Right hindlimb (tissue), 1 donor: ENCODE measurements around the gene PCP2.

ENCODE experiments used
- DNase-seq: peaks from one replicate; pipeline ENCODE4 v3.0.0-alpha.2; 2018

Gene PCP2

GRCh38 chr19:7638802-7639465 lies 5.4 kb upstream of the PCP2 start:
- DNase-seq: no peak

GRCh38 chr19:7637374-7638256 lies 4.1 kb upstream of the PCP2 start:
- no peak for DNase-seq

- DNase-seq: no peak
These were observed 3.3 kb upstream of the PCP2 start, which contains the start of gene STXBP2 for GRCh38 chr19:7636691-7637373. Gene STXBP2 (plus strand): TSS chr19:7637110. CDS start chr19:7637150, 40 bp downstream.

GRCh38 chr19:7636317-7636690 lies 2.8 kb upstream of the PCP2 start:
- DNase-seq: no peak

- no peak for DNase-seq
These were observed 2.2 kb upstream of the PCP2 start for GRCh38 chr19:7635670-7636069.

- no peak for DNase-seq
These were observed 947 bp downstream of the PCP2 start for GRCh38 chr19:7632340-7633203.

- no peak for DNase-seq
These were observed 1.9 kb downstream of the PCP2 start for GRCh38 chr19:7631577-7631976.

GRCh38 chr19:7629347-7630054 lies 4.0 kb downstream of the PCP2 start, which contains the start of the genes PET100 and XAB2:
Gene PET100 (plus strand): TSS chr19:7629793. CDS start chr19:7629834, 41 bp downstream.
Gene XAB2 (minus strand): TSS chr19:7629545. CDS start chr19:7629527, 18 bp downstream.
- peak; percentile 99 for DNase-seq

GRCh38 chr19:7628589-7629311 lies 4.8 kb downstream of the PCP2 start:
- DNase-seq: no peak

GRCh38 chr19:7627166-7627565 lies 6.4 kb downstream of the PCP2 start:
- DNase-seq: no peak

- DNase-seq: no peak
These were observed 7.7 kb downstream of the PCP2 start for GRCh38 chr19:7625763-7626372.

GRCh38 chr19:7624810-7625209 lies 8.7 kb downstream of the PCP2 start:
- DNase-seq: no peak

GRCh38 chr19:7623725-7624603 lies 9.6 kb downstream of the PCP2 start:
- no peak for DNase-seq

GRCh38 chr19:7622933-7623685 lies 10.4 kb downstream of the PCP2 start:
- no peak for DNase-seq

GRCh38 chr19:7620442-7621412 lies 12.8 kb downstream of the PCP2 start:
- DNase-seq: no peak

GRCh38 chr19:7619671-7620441 lies 13.7 kb downstream of the PCP2 start:
- DNase-seq: no peak
